ENCODE measurements around the gene OR10A2.
"Not testable (repeated sequence)": the region's sequence is repeated elsewhere in the genome, so short reads cannot be mapped to it uniquely, and the experiment has no call there.

DNA sequence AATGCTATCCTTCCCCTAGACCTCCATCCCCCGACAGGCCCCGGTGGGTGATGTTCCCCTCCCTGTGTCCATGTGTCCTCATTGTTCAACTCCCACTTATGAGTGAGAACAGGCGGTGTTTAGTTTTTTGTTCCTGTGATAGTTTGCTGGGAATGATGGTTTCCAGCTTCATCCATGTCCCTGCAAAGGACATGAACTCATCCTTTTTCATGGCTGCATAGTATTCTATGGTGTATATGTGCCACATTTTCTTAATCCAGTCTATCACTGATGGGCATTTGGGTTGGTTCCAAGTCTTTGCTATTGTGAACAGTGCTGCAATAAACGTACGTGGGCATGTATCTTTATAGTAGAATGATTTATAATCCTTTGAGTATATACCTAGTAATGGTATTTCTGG lies 24.9 kb downstream of the OR10A2 start:
- TF ChIP-seq, protein P1, sequence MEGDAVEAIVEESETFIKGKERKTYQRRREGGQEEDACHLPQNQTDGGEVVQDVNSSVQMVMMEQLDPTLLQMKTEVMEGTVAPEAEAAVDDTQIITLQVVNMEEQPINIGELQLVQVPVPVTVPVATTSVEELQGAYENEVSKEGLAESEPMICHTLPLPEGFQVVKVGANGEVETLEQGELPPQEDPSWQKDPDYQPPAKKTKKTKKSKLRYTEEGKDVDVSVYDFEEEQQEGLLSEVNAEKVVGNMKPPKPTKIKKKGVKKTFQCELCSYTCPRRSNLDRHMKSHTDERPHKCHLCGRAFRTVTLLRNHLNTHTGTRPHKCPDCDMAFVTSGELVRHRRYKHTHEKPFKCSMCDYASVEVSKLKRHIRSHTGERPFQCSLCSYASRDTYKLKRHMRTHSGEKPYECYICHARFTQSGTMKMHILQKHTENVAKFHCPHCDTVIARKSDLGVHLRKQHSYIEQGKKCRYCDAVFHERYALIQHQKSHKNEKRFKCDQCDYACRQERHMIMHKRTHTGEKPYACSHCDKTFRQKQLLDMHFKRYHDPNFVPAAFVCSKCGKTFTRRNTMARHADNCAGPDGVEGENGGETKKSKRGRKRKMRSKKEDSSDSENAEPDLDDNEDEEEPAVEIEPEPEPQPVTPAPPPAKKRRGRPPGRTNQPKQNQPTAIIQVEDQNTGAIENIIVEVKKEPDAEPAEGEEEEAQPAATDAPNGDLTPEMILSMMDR (IDR thresholded peaks at IDR 0.05 in 8 of 11, conservative IDR thresholded peaks at IDR 0.05 in 3 of 11): not testable (repeated sequence)
- not testable (repeated sequence) for TF ChIP-seq POLR2A, POLR2AphosphoS5 (IDR thresholded peaks at IDR 0.05)
